ENCODE data around the gene JPH4. TPM values are rescaled to one million over a fixed set of nuclear protein-coding genes. Genes with fewer than 3 reads are reported as not detected.
"Not testable (repeated sequence)": the region's sequence is repeated elsewhere in the genome, so short reads cannot be mapped to it uniquely, and the experiment has no call there.

The JPH4 gene
- total RNA-seq, 6 experiments from 2014 or later: not detected

DNA sequence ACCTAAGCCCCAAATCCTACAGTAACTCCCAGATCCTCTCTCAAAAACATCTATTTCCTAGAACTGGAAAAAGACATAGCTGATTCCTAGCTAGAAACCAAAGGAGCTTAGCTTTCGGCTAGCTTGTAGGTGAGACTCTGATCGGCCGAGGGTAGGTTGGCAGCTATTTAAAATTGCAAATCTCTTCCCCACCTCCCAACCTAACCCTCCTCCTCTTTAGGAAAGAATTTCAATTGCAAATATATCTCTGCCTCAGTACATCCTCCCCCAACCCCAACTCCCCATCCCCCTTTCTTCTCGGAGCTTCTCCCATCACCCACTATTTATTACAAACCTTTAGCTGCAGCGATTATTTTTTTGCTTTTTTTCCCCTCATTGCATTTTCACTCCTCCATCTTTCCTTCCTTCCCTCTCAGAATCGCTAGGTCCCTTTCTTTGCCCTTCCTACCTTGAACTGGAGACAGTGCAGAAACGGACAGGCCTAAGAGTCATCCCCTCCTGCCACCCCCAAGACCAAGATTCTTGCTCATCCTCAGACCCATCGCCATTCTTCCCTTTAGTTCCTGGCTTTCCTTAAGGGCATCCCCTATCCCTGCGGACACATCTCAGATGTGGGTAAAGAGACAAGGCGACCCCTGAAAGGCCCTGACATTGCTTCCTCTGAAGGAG lies 40.4 kb downstream of the JPH4 start:
- Mint-ChIP-seq H3K4me1 (ENCODE audit: low read depth) (peaks cover 20% of the 10 kb centered on the region), H3K9me3 (no peaks in the 10 kb centered on the region), H3K27me3 (ENCODE audit: insufficient read depth) (peaks cover 12% of the 10 kb centered on the region), H3K4me3 (no peak overlapping the region), H3K27ac (no peak overlapping the region), H3K36me3 (ENCODE audit: low read depth) (no peaks in the 10 kb centered on the region)
- TF ChIP-seq, protein P1, sequence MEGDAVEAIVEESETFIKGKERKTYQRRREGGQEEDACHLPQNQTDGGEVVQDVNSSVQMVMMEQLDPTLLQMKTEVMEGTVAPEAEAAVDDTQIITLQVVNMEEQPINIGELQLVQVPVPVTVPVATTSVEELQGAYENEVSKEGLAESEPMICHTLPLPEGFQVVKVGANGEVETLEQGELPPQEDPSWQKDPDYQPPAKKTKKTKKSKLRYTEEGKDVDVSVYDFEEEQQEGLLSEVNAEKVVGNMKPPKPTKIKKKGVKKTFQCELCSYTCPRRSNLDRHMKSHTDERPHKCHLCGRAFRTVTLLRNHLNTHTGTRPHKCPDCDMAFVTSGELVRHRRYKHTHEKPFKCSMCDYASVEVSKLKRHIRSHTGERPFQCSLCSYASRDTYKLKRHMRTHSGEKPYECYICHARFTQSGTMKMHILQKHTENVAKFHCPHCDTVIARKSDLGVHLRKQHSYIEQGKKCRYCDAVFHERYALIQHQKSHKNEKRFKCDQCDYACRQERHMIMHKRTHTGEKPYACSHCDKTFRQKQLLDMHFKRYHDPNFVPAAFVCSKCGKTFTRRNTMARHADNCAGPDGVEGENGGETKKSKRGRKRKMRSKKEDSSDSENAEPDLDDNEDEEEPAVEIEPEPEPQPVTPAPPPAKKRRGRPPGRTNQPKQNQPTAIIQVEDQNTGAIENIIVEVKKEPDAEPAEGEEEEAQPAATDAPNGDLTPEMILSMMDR (IDR thresholded peaks at IDR 0.05): no peak
- no peak for DNase-seq

DNA sequence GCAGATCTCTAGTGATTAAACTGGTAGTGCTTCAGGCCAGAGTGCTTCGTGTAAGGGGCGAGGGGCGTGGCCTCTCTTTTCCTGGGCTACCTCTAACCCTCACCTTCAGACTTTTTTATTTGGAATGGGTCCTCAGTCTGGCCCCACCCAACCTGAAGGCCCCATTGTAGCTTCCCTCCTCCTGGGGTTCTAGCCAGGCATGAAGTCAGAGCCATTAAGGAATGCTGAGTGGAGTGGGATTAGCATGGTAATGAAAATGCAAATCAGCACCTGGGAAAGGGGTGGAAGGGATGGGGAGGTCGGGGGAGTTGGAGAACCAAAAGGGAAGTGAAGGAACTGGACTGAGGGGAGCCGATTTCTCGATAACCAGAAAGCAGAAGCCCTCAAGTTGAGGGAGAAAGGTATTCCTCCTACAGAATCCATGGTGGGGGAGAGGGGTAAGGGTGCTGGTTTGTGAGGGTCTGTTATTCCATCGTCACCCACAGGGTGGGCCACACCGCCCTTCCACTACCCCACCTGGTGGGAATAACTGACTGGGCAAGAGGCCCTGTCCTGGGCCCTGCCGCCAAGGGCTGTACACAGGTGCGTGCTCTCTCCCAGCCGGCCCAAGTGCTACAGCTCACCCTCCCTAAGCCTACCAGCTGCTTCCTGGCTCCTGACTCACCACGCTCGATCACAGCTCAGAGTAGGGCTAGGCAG lies 41.1 kb downstream of the JPH4 start:
- Mint-ChIP-seq H3K4me3 (no peak overlapping the region), H3K27me3 (ENCODE audit: insufficient read depth) (peaks cover 16% of the 10 kb centered on the region), H3K36me3 (ENCODE audit: low read depth) (no peaks in the 10 kb centered on the region), H3K27ac (no peak overlapping the region), H3K9me3 (no peaks in the 10 kb centered on the region), H3K4me1 (ENCODE audit: low read depth) (peaks cover 20% of the 10 kb centered on the region)
- DNase-seq: no peak
- TF ChIP-seq, protein P1 (IDR thresholded peaks at IDR 0.05): no peak

DNA sequence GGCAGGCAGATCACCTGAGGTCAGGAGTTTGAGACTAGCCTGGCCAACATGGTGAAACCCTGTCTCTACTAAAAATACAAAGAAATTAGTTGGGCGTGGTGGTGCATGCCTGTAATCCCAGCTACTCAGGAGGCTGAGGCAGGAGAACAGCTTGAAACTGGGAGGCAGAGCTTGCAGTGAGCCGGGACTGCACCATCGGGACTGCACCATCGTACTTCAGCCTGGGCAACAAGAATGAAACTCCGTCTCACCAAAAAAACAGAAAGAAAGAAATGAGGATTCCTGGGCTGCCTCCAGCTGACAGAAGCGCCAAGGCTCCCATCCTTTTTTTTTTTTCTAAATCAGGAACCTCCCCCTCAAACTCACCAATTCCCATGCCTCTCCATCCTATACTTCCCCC lies 41.7 kb downstream of the JPH4 start:
- H3K9me3 Mint-ChIP-seq; H3K27ac Mint-ChIP-seq; H3K4me3 Mint-ChIP-seq; H3K36me3 Mint-ChIP-seq (ENCODE audit: low read depth); DNase-seq: not testable (repeated sequence)
- H3K27me3 Mint-ChIP-seq (ENCODE audit: insufficient read depth): peaks cover 16% of the 10 kb centered on the region
- H3K4me1 Mint-ChIP-seq (ENCODE audit: low read depth): peaks cover 20% of the 10 kb centered on the region

DNA sequence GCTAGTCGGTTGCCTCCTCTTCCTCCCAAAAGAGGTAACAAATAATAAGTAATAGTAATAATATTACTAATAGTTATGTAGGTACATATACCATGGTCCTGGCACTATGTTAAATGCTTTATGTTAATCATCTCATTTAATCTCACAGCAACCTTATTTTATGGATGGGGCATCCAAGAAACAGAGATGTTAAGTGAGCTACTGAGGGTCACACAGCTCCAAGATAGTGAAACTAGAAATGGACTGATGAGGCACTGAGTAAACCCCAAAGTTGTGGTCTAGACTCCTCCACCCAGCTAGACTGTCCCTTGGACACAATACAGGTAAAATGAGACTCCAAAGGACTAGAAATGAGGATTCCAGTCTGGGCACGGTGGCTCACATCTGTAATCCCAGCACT lies 42.1 kb downstream of the JPH4 start:
- DNase-seq: no peak
- H3K4me3 Mint-ChIP-seq: no peak overlapping the region
- H3K27ac Mint-ChIP-seq: no peak overlapping the region
- H3K27me3 Mint-ChIP-seq (ENCODE audit: insufficient read depth): peaks cover 16% of the 10 kb centered on the region
- H3K36me3 Mint-ChIP-seq (ENCODE audit: low read depth): no peaks in the 10 kb centered on the region
- H3K4me1 Mint-ChIP-seq (ENCODE audit: low read depth): peaks cover 20% of the 10 kb centered on the region
- TF ChIP-seq, protein P1 (IDR thresholded peaks at IDR 0.05): no peak
- no peaks in the 10 kb centered on the region for H3K9me3 Mint-ChIP-seq

DNA sequence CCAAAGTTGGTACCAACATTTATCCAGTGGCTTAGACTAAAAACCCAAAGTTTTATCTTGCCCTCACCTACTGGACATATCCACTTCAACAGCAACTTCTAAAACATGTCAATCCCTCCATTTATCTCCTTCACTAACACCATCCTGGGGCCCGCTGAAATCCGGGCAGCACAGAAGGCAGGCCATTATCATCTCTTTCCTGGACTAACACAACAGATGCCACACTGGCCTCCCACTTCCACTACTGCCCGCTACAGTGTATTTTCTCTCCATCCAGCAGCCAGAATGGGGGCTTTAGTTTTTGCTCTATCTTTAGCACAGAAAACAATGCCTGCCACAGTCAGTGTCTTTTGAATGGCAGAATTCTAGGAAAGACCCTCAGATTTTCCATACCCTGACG lies 42.6 kb downstream of the JPH4 start:
- Mint-ChIP-seq H3K36me3 (ENCODE audit: low read depth) (no peaks in the 10 kb centered on the region), H3K27ac (no peak overlapping the region), H3K9me3 (no peaks in the 10 kb centered on the region), H3K4me1 (ENCODE audit: low read depth) (peaks cover 20% of the 10 kb centered on the region), H3K4me3 (no peak overlapping the region), H3K27me3 (ENCODE audit: insufficient read depth) (peaks cover 16% of the 10 kb centered on the region)
- TF ChIP-seq, protein P1 (IDR thresholded peaks at IDR 0.05): no peak
- DNase-seq: no peak

DNA sequence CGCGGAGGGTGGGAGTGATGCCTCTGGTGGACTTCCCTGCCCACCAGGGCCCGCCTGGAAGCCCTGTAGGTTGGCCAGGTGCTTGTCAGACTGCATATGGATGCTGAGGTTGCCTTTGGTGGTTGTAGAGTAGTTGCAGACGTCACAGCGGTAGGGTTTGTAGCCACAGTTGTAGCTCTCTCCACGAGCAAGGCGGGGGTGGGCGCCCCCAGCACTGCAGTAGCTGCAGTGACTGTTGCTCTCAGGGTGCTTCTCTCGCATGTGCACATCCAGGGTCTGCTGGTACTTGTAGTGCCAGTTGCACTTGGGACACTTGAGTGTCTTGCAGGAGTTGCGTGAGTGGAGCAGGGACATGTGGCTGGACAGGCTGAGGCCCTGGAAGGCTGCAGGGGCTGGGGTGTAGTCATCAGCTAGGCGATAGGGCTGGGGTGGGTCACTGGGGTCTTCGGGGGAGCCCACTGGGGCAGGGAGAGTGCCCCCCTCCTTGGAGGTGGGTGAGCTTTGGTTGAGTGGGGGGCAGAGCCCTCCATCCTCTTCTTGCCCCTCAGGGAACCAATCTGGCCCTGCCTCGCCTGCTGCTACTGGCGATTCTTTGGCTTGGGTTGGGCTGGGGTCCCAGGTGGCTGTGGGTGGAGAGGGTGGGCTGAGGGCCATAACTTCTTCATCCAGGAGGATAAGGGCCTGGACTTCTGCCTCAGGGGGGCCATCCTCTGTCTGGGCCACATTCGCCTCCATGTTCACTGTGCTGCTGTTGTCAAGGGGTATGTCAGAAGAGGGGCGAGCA lies 44.7 kb downstream of the JPH4 start:
- no peaks in the 10 kb centered on the region for H3K9me3 Mint-ChIP-seq
- TF ChIP-seq, protein P1 (IDR thresholded peaks at IDR 0.05): no peak
- DNase-seq: no peak
- peaks cover 11% of the 10 kb centered on the region for H3K4me1 Mint-ChIP-seq (ENCODE audit: low read depth)
- no peak overlapping the region for H3K4me3 Mint-ChIP-seq
- no peak overlapping the region for H3K27ac Mint-ChIP-seq
- peaks cover 23% of the 10 kb centered on the region for H3K27me3 Mint-ChIP-seq (ENCODE audit: insufficient read depth)
- no peaks in the 10 kb centered on the region for H3K36me3 Mint-ChIP-seq (ENCODE audit: low read depth)

Data from HFFc6 (cell line).